GM08714 (cell line): ENCODE data around the gene MBLAC1.
"Not testable (repeated sequence)": the region's sequence is repeated elsewhere in the genome, so short reads cannot be mapped to it uniquely, and the experiment has no call there.

ENCODE experiments used
- H3K4me3 ChIP-seq: fragments of 200-500 bp; sonication (Bioruptor generic); 2 replicates; pipeline ENCODE4 v1.5.1; 2014; ENCODE audit warnings: mild to moderate bottlenecking, low read length, inconsistent platforms
- ZNF274 ChIP-seq: IDR thresholded peaks from 2 replicates; pipeline ENCODE4 v1.6.1; 2012; ENCODE audit warnings: mild to moderate bottlenecking, low read depth, low read length

Gene MBLAC1

GRCh38 chr7:100122568-100122967 lies 4.2 kb upstream of the MBLAC1 start:
- TF ChIP-seq ZNF274 = no peak
- no peak overlapping the region for H3K4me3 ChIP-seq

GRCh38 chr7:100124301-100125230 lies 2.2 kb upstream of the MBLAC1 start:
- H3K4me3 ChIP-seq = no peak overlapping the region

GRCh38 chr7:100126239-100126930 lies 382 bp upstream of the MBLAC1 start:
- TF ChIP-seq ZNF274 = no peak
- H3K4me3 ChIP-seq = peak overlapping the region; percentile 86

More at GRCh38 chr7:100124301-100125230, 2.2 kb upstream of the MBLAC1 start:
- TF ChIP-seq ZNF274 = no peak

GRCh38 chr7:100127866-100128636 lies 1.3 kb downstream of the MBLAC1 start:
- peak overlapping the region; percentile 86; the same call in 1 of the 2 replicates for H3K4me3 ChIP-seq
- TF ChIP-seq ZNF274 = no peak

- no peak overlapping the region for H3K4me3 ChIP-seq
- TF ChIP-seq ZNF274 = no peak
These were observed 1.8 kb downstream of the MBLAC1 start for GRCh38 chr7:100128637-100128963.

GRCh38 chr7:100130220-100130607 lies 3.4 kb downstream of the MBLAC1 start:
- H3K4me3 ChIP-seq = not testable (repeated sequence)

GRCh38 chr7:100130608-100131453 lies 4.1 kb downstream of the MBLAC1 start:
- TF ChIP-seq ZNF274 = no peak
- H3K4me3 ChIP-seq = no peak overlapping the region

- H3K4me3 ChIP-seq = no peak overlapping the region
- TF ChIP-seq ZNF274 = no peak
These were observed 5.4 kb downstream of the MBLAC1 start for GRCh38 chr7:100132126-100132525.

GRCh38 chr7:100132697-100133151 lies 6.0 kb downstream of the MBLAC1 start:
- no peak for TF ChIP-seq ZNF274
- H3K4me3 ChIP-seq = no peak overlapping the region

- no peak overlapping the region for H3K4me3 ChIP-seq
- no peak for TF ChIP-seq ZNF274
These were observed 11.3 kb downstream of the MBLAC1 start for GRCh38 chr7:100137851-100138760.

GRCh38 chr7:100141555-100141949 lies 14.8 kb downstream of the MBLAC1 start:
- no peak for TF ChIP-seq ZNF274
- no peak overlapping the region for H3K4me3 ChIP-seq

- no peak for TF ChIP-seq ZNF274
- no peak overlapping the region for H3K4me3 ChIP-seq
These were observed 15.7 kb downstream of the MBLAC1 start for GRCh38 chr7:100142461-100142860.

- H3K4me3 ChIP-seq = not testable (repeated sequence)
These were observed 19.6 kb downstream of the MBLAC1 start for GRCh38 chr7:100146350-100146749.
